GM12873 (cell line): ENCODE results near the gene GPSM3.

ENCODE experiments used
- CTCF ChIP-seq: IDR thresholded peaks from 2 replicates; pipeline ENCODE4 v1.5.1; 2012; ENCODE audit warnings: low read depth, mild to moderate bottlenecking, moderate library complexity, low read length, control low read depth; ENCODE audit not compliant: insufficient read depth; ENCODE audit errors: missing control alignments

Gene GPSM3, protein sequence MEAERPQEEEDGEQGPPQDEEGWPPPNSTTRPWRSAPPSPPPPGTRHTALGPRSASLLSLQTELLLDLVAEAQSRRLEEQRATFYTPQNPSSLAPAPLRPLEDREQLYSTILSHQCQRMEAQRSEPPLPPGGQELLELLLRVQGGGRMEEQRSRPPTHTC

GRCh38 chr6:32192608-32193039 is at the start of gene GPSM3:
TSS of gene GPSM3 (minus strand) at chr6:32192643. CDS start at chr6:32192513, 130 bp downstream.
- TF ChIP-seq CTCF: no peak

DNA sequence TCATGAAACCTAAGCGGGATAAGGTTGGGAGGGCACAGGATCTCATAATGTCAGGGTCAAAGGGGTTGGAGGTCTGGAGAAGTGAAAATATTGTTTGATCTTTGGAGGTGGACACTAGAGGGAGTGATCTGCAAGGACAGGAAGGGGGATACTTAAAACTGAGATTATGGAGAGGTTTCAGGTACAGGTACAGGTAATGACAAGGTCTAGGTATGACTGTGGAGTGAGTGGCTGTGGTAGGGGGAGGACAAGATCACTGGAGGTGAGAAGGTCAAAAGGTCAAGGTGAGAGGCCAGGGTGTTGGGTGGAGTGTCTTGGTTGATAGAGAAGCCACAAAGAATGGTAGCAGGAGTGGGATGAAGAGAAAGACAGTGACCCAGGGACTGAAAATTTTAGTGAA is 48.2 kb upstream of the GPSM3 start:
- TF ChIP-seq CTCF: peak; percentile 13

GRCh38 chr6:32239462-32239861 is 47.0 kb upstream of the GPSM3 start:
- no peak for TF ChIP-seq CTCF

GRCh38 chr6:32234934-32235333 is 42.5 kb upstream of the GPSM3 start:
- TF ChIP-seq CTCF: peak; percentile 31

- TF ChIP-seq CTCF: no peak
Measured at GRCh38 chr6:32226434-32226833, 34.0 kb upstream of the GPSM3 start.

GRCh38 chr6:32224696-32225095 is 32.3 kb upstream of the GPSM3 start:
- no peak for TF ChIP-seq CTCF

GRCh38 chr6:32223258-32224235 is 31.1 kb upstream of the GPSM3 start, which contains the start of gene NOTCH4:
TSS of gene NOTCH4 (minus strand) at chr6:32224067. CDS start at chr6:32223928, 139 bp downstream.
- no peak for TF ChIP-seq CTCF
